ENCODE results near the gene PMAIP1. TPM values are rescaled to one million over a fixed set of nuclear protein-coding genes. Genes with fewer than 3 reads are reported as not detected.

PMAIP1 gene
- total RNA-seq, 4 donors from 2014 or later, result 6.9 to 12.5 (median 7.8) TPM

GRCh38 chr18:59902993-59903610 lies 3.3 kb downstream of the PMAIP1 start:
- H3K36me3 ChIP-seq, result no peaks in the 10 kb centered on the region
- peak overlapping the region in 1 of 4 donors; percentile 89 for H3K4me3 ChIP-seq
- peaks cover 2 to 61% (median 13%) of the 10 kb centered on the region in 3 donors for H3K4me1 ChIP-seq
- H3K9me3 ChIP-seq, result no peaks in the 10 kb centered on the region
- H3K27ac ChIP-seq, result peak overlapping the region in 1 of 4 donors; percentile 96
- intact Hi-C loops (cut with DNase I), result no loop called here
- WGBS, 2 donors, result 73 to 91% methylated on average over 8 of the region's 8 CpGs
- peaks cover 0 to 35% (median 0%) of the 10 kb centered on the region in 4 donors for H3K27me3 ChIP-seq
- DNase-seq, result no peak
- TF ChIP-seq, protein P1, sequence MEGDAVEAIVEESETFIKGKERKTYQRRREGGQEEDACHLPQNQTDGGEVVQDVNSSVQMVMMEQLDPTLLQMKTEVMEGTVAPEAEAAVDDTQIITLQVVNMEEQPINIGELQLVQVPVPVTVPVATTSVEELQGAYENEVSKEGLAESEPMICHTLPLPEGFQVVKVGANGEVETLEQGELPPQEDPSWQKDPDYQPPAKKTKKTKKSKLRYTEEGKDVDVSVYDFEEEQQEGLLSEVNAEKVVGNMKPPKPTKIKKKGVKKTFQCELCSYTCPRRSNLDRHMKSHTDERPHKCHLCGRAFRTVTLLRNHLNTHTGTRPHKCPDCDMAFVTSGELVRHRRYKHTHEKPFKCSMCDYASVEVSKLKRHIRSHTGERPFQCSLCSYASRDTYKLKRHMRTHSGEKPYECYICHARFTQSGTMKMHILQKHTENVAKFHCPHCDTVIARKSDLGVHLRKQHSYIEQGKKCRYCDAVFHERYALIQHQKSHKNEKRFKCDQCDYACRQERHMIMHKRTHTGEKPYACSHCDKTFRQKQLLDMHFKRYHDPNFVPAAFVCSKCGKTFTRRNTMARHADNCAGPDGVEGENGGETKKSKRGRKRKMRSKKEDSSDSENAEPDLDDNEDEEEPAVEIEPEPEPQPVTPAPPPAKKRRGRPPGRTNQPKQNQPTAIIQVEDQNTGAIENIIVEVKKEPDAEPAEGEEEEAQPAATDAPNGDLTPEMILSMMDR (IDR thresholded peaks at IDR 0.05), result no peak
- no peak for TF ChIP-seq POLR2A (IDR thresholded peaks at IDR 0.05)

DNA sequence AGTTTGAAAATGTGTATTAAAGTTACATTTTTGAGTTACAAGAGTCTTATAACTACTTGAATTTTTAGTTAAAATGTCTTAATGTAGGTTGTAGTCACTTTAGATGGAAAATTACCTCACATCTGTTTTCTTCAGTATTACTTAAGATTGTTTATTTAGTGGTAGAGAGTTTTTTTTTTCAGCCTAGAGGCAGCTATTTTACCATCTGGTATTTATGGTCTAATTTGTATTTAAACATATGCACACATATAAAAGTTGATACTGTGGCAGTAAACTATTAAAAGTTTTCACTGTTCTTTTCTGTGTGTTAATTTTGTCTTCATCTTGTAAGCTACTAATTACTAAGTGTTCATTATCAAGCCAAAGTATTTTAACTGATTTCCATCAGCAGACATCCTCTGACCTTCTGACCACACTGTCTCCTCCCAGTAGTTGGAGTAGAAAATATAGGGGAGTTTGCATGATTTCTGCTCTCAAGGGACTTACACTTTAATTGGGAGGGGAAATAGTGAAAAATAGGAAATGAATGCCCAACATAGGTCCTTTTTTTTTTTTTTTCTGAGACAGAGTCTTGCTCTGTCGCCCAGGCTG lies 4.3 kb downstream of the PMAIP1 start:
- H3K27ac ChIP-seq, result peak overlapping the region; percentile 11 to 72 (median 59)
- no peaks in the 10 kb centered on the region for H3K9me3 ChIP-seq
- intact Hi-C loops (cut with DNase I), result no loop called here
- TF ChIP-seq, protein P1 (IDR thresholded peaks at IDR 0.05), result no peak
- no peak for TF ChIP-seq POLR2A (IDR thresholded peaks at IDR 0.05)
- H3K27me3 ChIP-seq, result peaks cover 0 to 33% (median 0%) of the 10 kb centered on the region in 4 donors
- H3K4me1 ChIP-seq, result peaks cover 2 to 62% (median 7%) of the 10 kb centered on the region in 3 donors
- no peak for DNase-seq
- WGBS, 2 donors, result 29 to 71% methylated on average over 1 of the region's 1 CpG
- H3K36me3 ChIP-seq, result no peaks in the 10 kb centered on the region
- no peak overlapping the region for H3K4me3 ChIP-seq

GRCh38 chr18:59905686-59906091 lies 5.9 kb downstream of the PMAIP1 start:
- Histone ChIP-seq H3K4me3 (no peak overlapping the region), H3K4me1 (peaks cover 2 to 57% (median 14%) of the 10 kb centered on the region in 3 donors), H3K9me3 (no peaks in the 10 kb centered on the region), H3K27ac (no peak overlapping the region), H3K36me3 (no peaks in the 10 kb centered on the region), H3K27me3 (peaks cover 0 to 22% (median 0%) of the 10 kb centered on the region in 4 donors)
- no peak for DNase-seq
- intact Hi-C loops (cut with DNase I), result no loop called here
- no peak for TF ChIP-seq POLR2A (IDR thresholded peaks at IDR 0.05)
- TF ChIP-seq, protein P1 (IDR thresholded peaks at IDR 0.05), result no peak
- WGBS, 2 donors, result 64 to 70% methylated on average over 4 of the region's 4 CpGs

- WGBS, 2 donors, result 85 to 93% methylated on average over 3 of the region's 3 CpGs
- Histone ChIP-seq H3K36me3 (no peaks in the 10 kb centered on the region), H3K27ac (no peak overlapping the region), H3K4me1 (peaks cover 2 to 52% (median 14%) of the 10 kb centered on the region in 3 donors), H3K9me3 (no peaks in the 10 kb centered on the region), H3K4me3 (no peak overlapping the region), H3K27me3 (peaks cover 0 to 19% (median 0%) of the 10 kb centered on the region in 4 donors)
- intact Hi-C loops (cut with DNase I), result no loop called here
- no peak for TF ChIP-seq POLR2A (IDR thresholded peaks at IDR 0.05)
- TF ChIP-seq, protein P1 (IDR thresholded peaks at IDR 0.05), result no peak
- no peak for DNase-seq
Observed at GRCh38 chr18:59906203-59906602, 6.4 kb downstream of the PMAIP1 start.

- Histone ChIP-seq H3K9me3 (no peaks in the 10 kb centered on the region), H3K4me3 (no peak overlapping the region), H3K27ac (no peak overlapping the region), H3K36me3 (no peaks in the 10 kb centered on the region), H3K4me1 (peaks cover 2 to 43% (median 14%) of the 10 kb centered on the region in 3 donors), H3K27me3 (peaks cover 0 to 19% (median 0%) of the 10 kb centered on the region in 4 donors)
- intact Hi-C loops (cut with DNase I), result no loop called here
- DNase-seq, result no peak
- WGBS, 2 donors, result 52 to 55% methylated on average over 5 of the region's 5 CpGs
- TF ChIP-seq POLR2A (IDR thresholded peaks at IDR 0.05), result no peak
- TF ChIP-seq, protein P1 (IDR thresholded peaks at IDR 0.05), result no peak
Observed at GRCh38 chr18:59907172-59907571, 7.4 kb downstream of the PMAIP1 start.

Measured in esophagus squamous epithelium (tissue), 5 donors.